Testis (tissue), 2 donors: ENCODE measurements around the gene ZNF841.

Experiments used
- POLR2A ChIP-seq: fragments of 450-650 bp; IDR thresholded peaks from one replicate; pipeline ENCODE4 v1.6.1; 2017; ENCODE audit warnings: antibody characterized with exemption, mild to moderate bottlenecking, moderate library complexity
- TF ChIP-seq, protein P1 (sequence below), 3 experiments: fragments of 450-650 bp in 2 of 3; fragments of 200-600 bp in 1 of 3; sonication (generic) in 1 of 3; IDR thresholded peaks; one replicate each; pipeline ENCODE4 v1.5.1; 2016 to 2019; ENCODE audit warnings: antibody characterized with exemption in 3 of 3, mild to moderate bottlenecking in 2 of 3, moderate library complexity in 1 of 3

DNA sequence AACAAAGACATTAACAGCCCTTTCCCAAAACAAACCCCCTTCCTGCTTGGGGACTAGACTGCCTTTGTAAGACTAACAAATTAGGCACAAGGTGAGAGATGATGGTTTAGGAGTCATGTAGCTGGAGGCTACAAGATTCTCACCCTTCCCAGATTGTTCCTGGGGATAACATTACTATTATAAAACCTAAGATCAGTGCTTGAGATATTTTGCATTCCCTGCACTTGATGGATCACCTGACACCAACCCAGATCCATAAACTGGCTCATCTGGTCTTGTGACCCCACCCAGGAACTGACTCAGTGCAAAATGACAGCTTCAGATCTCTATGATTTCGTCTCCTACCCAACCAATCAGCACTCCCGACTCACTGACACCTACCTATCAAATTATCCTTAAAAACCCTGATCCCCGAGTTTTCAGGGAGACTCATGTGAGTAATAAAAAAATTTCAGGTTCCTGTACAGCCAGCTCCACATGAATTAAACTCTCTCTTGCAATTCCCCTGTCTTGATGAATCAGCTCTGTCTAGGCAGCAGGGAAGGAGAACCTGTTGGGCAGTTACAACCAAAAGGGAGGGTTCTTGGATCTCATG lies 46.5 kb upstream of the ZNF841 start:
- TF ChIP-seq, protein P1, sequence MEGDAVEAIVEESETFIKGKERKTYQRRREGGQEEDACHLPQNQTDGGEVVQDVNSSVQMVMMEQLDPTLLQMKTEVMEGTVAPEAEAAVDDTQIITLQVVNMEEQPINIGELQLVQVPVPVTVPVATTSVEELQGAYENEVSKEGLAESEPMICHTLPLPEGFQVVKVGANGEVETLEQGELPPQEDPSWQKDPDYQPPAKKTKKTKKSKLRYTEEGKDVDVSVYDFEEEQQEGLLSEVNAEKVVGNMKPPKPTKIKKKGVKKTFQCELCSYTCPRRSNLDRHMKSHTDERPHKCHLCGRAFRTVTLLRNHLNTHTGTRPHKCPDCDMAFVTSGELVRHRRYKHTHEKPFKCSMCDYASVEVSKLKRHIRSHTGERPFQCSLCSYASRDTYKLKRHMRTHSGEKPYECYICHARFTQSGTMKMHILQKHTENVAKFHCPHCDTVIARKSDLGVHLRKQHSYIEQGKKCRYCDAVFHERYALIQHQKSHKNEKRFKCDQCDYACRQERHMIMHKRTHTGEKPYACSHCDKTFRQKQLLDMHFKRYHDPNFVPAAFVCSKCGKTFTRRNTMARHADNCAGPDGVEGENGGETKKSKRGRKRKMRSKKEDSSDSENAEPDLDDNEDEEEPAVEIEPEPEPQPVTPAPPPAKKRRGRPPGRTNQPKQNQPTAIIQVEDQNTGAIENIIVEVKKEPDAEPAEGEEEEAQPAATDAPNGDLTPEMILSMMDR (IDR thresholded peaks at IDR 0.05), result no peak
- TF ChIP-seq POLR2A, result no peak
